Measurements from ENCODE around the gene RNF31.

RNF31 gene

GRCh38 chr14:24121210-24121609 is 26.1 kb upstream of the RNF31 start:
- H3K9me3 ChIP-seq (ENCODE audit: control insufficient read depth, insufficient read depth, low read length) = no peaks in the 10 kb centered on the region
- peaks cover 6% of the 10 kb centered on the region for H3K4me1 ChIP-seq (ENCODE audit: control insufficient read depth, low read length)
- H3K36me3 ChIP-seq (ENCODE audit: control insufficient read depth, low read length) = peaks cover 65% of the 10 kb centered on the region
- no peak overlapping the region for H3K27ac ChIP-seq (ENCODE audit: low read depth, low read length)
- H3K9me2 ChIP-seq (replicated peaks; ENCODE audit: control insufficient read depth, low read length) = no peaks in the 10 kb centered on the region
- H3K4me3 ChIP-seq (ENCODE audit: low read length) = no peak overlapping the region
- no peaks in the 10 kb centered on the region for H3K27me3 ChIP-seq (ENCODE audit: control insufficient read depth, low read length)
- H3K4me2 ChIP-seq (ENCODE audit: low read length) = no peak overlapping the region
- H3F3A ChIP-seq (ENCODE audit: control insufficient read depth, insufficient read depth) = peaks cover 3% of the 10 kb centered on the region; the same call in 1 of the 2 replicates
- no peak for TF ChIP-seq EZH2phosphoT487 (IDR thresholded peaks at IDR 0.05; ENCODE audit: borderline replicate concordance, low read length)
- TF ChIP-seq CTCF (IDR thresholded peaks at IDR 0.05; ENCODE audit: low read depth, low read length, poor library complexity, severe bottlenecking) = no peak
- peaks cover 7% of the 10 kb centered on the region for H3K79me2 ChIP-seq (ENCODE audit: control insufficient read depth, low read length)
- no peaks in the 10 kb centered on the region for H4K20me1 ChIP-seq (ENCODE audit: control insufficient read depth, insufficient read depth, low read depth, low read length)

DNA sequence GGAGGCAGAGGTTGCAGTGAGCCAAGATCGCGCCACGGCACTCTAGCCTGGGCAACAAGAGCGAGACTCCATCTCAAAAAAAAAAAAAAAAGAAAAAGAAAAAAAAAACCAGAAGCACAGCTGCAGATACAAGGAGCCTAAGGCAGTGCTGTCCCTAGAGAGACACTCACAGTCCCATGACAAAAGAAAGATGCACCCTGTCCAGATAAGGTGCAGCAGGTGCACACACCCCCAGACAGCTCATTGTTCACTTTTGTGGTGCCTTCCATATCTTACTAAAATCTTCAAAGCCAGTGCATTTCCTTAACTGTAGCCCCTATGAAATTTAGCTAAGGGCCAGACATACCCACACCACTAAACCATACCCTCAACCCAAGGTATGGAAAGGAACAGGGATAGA is 24.9 kb upstream of the RNF31 start:
- Histone ChIP-seq H3K4me3 (ENCODE audit: low read length) (no peak overlapping the region), H3K9me3 (ENCODE audit: control insufficient read depth, insufficient read depth, low read length) (no peaks in the 10 kb centered on the region), H3K27me3 (ENCODE audit: control insufficient read depth, low read length) (no peaks in the 10 kb centered on the region), H3F3A (ENCODE audit: control insufficient read depth, insufficient read depth) (peaks cover 9% of the 10 kb centered on the region), H3K4me1 (ENCODE audit: control insufficient read depth, low read length) (peaks cover 6% of the 10 kb centered on the region), H3K27ac (ENCODE audit: low read depth, low read length) (no peak overlapping the region), H3K4me2 (ENCODE audit: low read length) (no peak overlapping the region), H3K9me2 (replicated peaks; ENCODE audit: control insufficient read depth, low read length) (no peaks in the 10 kb centered on the region), H4K20me1 (ENCODE audit: control insufficient read depth, insufficient read depth, low read depth, low read length) (no peaks in the 10 kb centered on the region), H3K36me3 (ENCODE audit: control insufficient read depth, low read length) (peaks cover 53% of the 10 kb centered on the region), H3K79me2 (ENCODE audit: control insufficient read depth, low read length) (no peaks in the 10 kb centered on the region)
- TF ChIP-seq CTCF (IDR thresholded peaks at IDR 0.05; ENCODE audit: low read depth, low read length, poor library complexity, severe bottlenecking) = no peak

- Histone ChIP-seq H3K79me2 (ENCODE audit: control insufficient read depth, low read length) (no peaks in the 10 kb centered on the region), H3F3A (ENCODE audit: control insufficient read depth, insufficient read depth) (peaks cover 11% of the 10 kb centered on the region), H3K4me3 (ENCODE audit: low read length) (no peak overlapping the region), H3K4me2 (ENCODE audit: low read length) (no peak overlapping the region), H3K4me1 (ENCODE audit: control insufficient read depth, low read length) (peaks cover 11% of the 10 kb centered on the region), H3K9me2 (replicated peaks; ENCODE audit: control insufficient read depth, low read length) (no peaks in the 10 kb centered on the region), H3K27ac (ENCODE audit: low read depth, low read length) (no peak overlapping the region), H3K27me3 (ENCODE audit: control insufficient read depth, low read length) (no peaks in the 10 kb centered on the region), H3K9me3 (ENCODE audit: control insufficient read depth, insufficient read depth, low read length) (no peaks in the 10 kb centered on the region), H4K20me1 (ENCODE audit: control insufficient read depth, insufficient read depth, low read depth, low read length) (no peaks in the 10 kb centered on the region), H3K36me3 (ENCODE audit: control insufficient read depth, low read length) (peaks cover 48% of the 10 kb centered on the region)
- TF ChIP-seq CTCF (IDR thresholded peaks at IDR 0.05; ENCODE audit: low read depth, low read length, poor library complexity, severe bottlenecking) (no peak), EZH2phosphoT487 (IDR thresholded peaks at IDR 0.05; ENCODE audit: borderline replicate concordance, low read length) (no peak)
These were observed 24.4 kb upstream of the RNF31 start for GRCh38 chr14:24122898-24123297.
